HAP-1 (cell line): ENCODE measurements around the gene GTF3C4.

ENCODE experiments used
- DNase-seq, 2 experiments: peaks; one replicate each; pipeline ENCODE4 v3.0.0-alpha.2; 2016 to 2020; ENCODE audit warnings: low spot score in 2 of 2
- H3K27me3 ChIP-seq: fragments of 250-450 bp; sonication (Bioruptor Pico); 2 replicates; pipeline ENCODE4 v1.5.1; 2020; ENCODE audit warnings: low read depth, mild to moderate bottlenecking, moderate library complexity
- H3K36me3 ChIP-seq: fragments of 250-450 bp; sonication (Bioruptor Pico); replicated peaks from 2 replicates; pipeline ENCODE4 v1.5.1; 2020; ENCODE audit warnings: mild to moderate bottlenecking
- H3K4me1 ChIP-seq: fragments of 250-450 bp; sonication (Bioruptor Pico); 2 replicates; pipeline ENCODE4 v1.5.1; 2020; ENCODE audit warnings: mild to moderate bottlenecking
- H3K4me3 ChIP-seq: fragments of 250-450 bp; sonication (Bioruptor Pico); 2 replicates; pipeline ENCODE4 v1.5.1; 2020; ENCODE audit warnings: mild to moderate bottlenecking, moderate library complexity
- H3K9me3 ChIP-seq: fragments of 250-450 bp; sonication (Bioruptor Pico); 2 replicates; pipeline ENCODE4 v1.5.1; 2020; ENCODE audit warnings: mild to moderate bottlenecking, moderate library complexity
- in situ Hi-C: fragments of 300-500 bp; cut with MboI; formaldehyde crosslinking; loops from 3 replicates; pipeline ENCODE4 v1.14.3; 2020; ENCODE audit warnings: low sequenced_read_pairs, inconsistent platforms, mixed read lengths

GTF3C4 gene

DNA sequence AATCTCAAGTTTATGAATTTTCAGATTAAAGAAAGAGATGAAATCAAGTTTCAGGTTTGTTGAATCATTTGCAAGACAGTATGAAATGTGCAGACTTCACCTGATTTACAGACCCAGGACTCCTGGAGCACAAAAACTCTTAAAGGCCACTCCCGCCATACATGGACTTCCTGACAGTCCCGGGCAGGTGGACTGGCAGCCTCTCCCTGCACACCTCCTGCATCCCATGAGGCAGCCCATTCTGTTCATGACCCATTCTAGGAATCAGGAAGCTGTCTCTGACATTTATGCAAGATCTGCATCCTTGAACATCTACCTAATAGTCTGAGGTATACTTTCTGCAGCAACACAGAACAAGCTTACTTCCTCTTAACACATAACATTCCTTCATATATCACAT lies 6.4 kb upstream of the GTF3C4 start:
- Histone ChIP-seq H3K9me3 (no peaks in the 10 kb centered on the region), H3K27me3 (no peaks in the 10 kb centered on the region), H3K36me3 (peaks cover 42% of the 10 kb centered on the region), H3K4me3 (no peak overlapping the region), H3K4me1 (peaks cover 18% of the 10 kb centered on the region)
- no peak for DNase-seq
- in situ Hi-C loops = no loop called here

GRCh38 chr9:132669319-132669697 lies 956 bp upstream of the GTF3C4 start:
- Histone ChIP-seq H3K9me3 (no peaks in the 10 kb centered on the region), H3K4me1 (peaks cover 19% of the 10 kb centered on the region), H3K27me3 (no peaks in the 10 kb centered on the region), H3K4me3 (peak overlapping the region; percentile 68), H3K36me3 (peaks cover 28% of the 10 kb centered on the region)
- in situ Hi-C loops = no loop called here
- peak; percentile 75 to 84 for DNase-seq

- no peaks in the 10 kb centered on the region for H3K9me3 ChIP-seq
- H3K4me1 ChIP-seq = peaks cover 19% of the 10 kb centered on the region
- peaks cover 29% of the 10 kb centered on the region for H3K36me3 ChIP-seq
- in situ Hi-C loops = no loop called here
- H3K27me3 ChIP-seq = no peaks in the 10 kb centered on the region
- peak within 1 kb of the TSS; percentile 68 for H3K4me3 ChIP-seq
- DNase-seq = peak; percentile 47 to 87
Observed at GRCh38 chr9:132669698-132670456, 387 bp upstream of the GTF3C4 start, which contains the start of gene DDX31. TSS of gene DDX31 (minus strand) at chr9:132669983. CDS start at chr9:132669934, 49 bp downstream.

- Histone ChIP-seq H3K4me3 (peak overlapping the region; percentile 68), H3K9me3 (no peaks in the 10 kb centered on the region), H3K4me1 (peaks cover 15% of the 10 kb centered on the region), H3K27me3 (no peaks in the 10 kb centered on the region), H3K36me3 (peaks cover 31% of the 10 kb centered on the region)
- in situ Hi-C loops = no loop called here
- no peak for DNase-seq
Observed at GRCh38 chr9:132671620-132672412, 1.6 kb downstream of the GTF3C4 start.

DNA sequence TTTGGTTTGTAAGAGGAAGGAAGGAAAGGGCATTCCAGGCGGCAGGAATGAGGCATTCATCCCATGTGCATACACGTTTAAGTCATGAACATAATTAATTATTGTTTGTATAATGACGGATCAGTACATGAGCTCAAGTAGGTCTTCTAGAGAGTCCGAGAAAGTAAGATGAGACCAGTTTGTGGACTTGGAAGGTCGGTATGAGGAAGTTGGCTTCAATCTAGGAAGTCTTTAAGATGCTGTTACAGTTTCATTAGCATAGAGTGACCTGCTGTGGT lies 2.1 kb downstream of the GTF3C4 start:
- Histone ChIP-seq H3K4me1 (peaks cover 13% of the 10 kb centered on the region), H3K4me3 (no peak overlapping the region), H3K27me3 (no peaks in the 10 kb centered on the region), H3K9me3 (no peaks in the 10 kb centered on the region), H3K36me3 (peaks cover 31% of the 10 kb centered on the region)
- no peak for DNase-seq
- in situ Hi-C loops = no loop called here

DNA sequence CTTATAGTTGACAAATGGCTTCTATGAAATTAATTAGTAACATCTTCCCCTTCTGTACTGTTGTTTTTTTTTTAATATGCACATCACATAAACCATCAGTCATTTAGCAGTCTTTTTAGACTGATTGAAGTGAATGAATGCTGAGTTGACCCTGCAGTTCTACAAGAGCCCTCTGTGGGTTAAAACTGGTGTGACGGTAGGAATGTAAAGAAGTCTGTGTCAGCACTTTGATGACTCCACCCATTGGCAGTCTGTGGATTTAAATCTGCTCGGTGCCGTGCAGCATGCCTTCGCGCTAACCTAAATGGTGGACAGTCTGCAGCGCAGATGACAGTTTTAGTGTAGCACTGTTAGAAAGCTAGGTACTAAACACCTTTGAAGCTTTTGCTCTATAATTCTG lies 3.1 kb downstream of the GTF3C4 start:
- DNase-seq = peak in 1 of 2 experiments; percentile 22
- in situ Hi-C loops = no loop called here
- peaks cover 34% of the 10 kb centered on the region for H3K36me3 ChIP-seq
- no peak overlapping the region for H3K4me3 ChIP-seq
- H3K4me1 ChIP-seq = peaks cover 3% of the 10 kb centered on the region; the same call in 1 of the 2 replicates
- H3K27me3 ChIP-seq = no peaks in the 10 kb centered on the region
- H3K9me3 ChIP-seq = no peaks in the 10 kb centered on the region

DNA sequence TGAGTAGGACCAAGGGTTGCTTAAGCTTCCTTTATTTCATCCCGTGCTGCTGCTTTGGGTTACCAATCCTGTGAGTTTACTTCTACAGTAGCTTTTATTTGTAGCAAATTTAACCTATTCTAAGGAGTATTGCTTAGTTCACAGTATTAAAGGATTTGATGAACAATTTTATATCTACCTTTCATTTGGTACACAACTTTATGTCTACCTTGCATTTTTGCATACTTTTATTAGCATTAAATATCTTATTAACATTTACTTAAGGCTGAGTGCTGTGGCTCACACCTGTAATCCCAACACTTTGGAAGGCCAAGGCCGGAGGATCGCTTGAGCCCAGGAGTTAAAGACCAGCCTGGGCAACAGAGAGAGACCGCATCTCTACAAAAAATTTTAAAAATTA lies 4.2 kb downstream of the GTF3C4 start:
- no peak for DNase-seq
- Histone ChIP-seq H3K9me3 (no peaks in the 10 kb centered on the region), H3K4me3 (no peak overlapping the region), H3K27me3 (no peaks in the 10 kb centered on the region), H3K4me1 (peaks cover 3% of the 10 kb centered on the region; the same call in 1 of the 2 replicates), H3K36me3 (peaks cover 46% of the 10 kb centered on the region)
- in situ Hi-C loops = no loop called here

DNA sequence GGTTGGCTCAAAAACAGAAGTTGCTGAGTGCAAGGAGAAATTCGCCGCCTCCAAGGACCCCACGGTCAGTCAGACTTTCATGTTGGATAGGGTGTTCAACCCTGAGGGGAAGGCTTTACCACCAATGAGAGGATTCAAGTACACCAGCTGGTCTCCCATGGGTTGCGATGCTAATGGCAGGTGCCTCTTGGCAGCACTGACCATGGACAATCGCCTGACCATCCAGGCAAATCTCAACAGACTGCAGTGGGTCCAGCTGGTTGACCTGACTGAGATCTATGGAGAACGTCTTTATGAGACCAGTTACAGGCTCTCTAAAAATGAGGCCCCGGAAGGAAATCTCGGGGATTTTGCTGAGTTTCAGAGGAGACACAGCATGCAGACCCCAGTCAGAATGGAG lies 7.7 kb downstream of the GTF3C4 start:
- Histone ChIP-seq H3K4me3 (no peak overlapping the region), H3K36me3 (peaks cover 61% of the 10 kb centered on the region), H3K4me1 (no peaks in the 10 kb centered on the region; the same call in 1 of the 2 replicates), H3K27me3 (no peaks in the 10 kb centered on the region), H3K9me3 (no peaks in the 10 kb centered on the region)
- DNase-seq = no peak
- in situ Hi-C loops = no loop called here

GRCh38 chr9:132679946-132680625 lies 9.8 kb downstream of the GTF3C4 start:
- no peaks in the 10 kb centered on the region for H3K27me3 ChIP-seq
- no peaks in the 10 kb centered on the region for H3K9me3 ChIP-seq
- no peak overlapping the region for H3K4me3 ChIP-seq
- H3K36me3 ChIP-seq = peaks cover 65% of the 10 kb centered on the region
- in situ Hi-C loops = no loop called here
- DNase-seq = no peak
- no peaks in the 10 kb centered on the region for H3K4me1 ChIP-seq

DNA sequence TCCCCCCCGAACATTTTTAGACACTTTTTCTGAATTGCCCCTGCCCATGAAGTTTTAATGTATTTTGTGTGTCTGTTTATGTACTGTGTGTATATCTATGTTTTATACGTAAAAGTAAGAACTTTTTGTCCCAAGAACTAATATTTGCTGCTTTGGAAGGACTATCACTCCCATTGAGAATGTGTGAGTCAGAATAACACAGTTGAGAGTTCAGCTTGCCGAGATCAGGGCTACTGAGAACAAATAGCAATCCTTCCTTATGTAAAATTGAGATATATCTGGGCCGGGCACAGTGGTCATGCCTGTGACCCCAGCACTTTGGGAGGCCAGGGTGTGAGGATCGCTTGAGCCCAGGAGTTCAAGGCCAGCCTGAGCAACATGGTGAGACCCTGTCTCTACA lies 11.3 kb downstream of the GTF3C4 start:
- peaks cover 73% of the 10 kb centered on the region for H3K36me3 ChIP-seq
- H3K27me3 ChIP-seq = no peaks in the 10 kb centered on the region
- no peaks in the 10 kb centered on the region for H3K9me3 ChIP-seq
- in situ Hi-C loops = no loop called here
- H3K4me1 ChIP-seq = no peaks in the 10 kb centered on the region
- no peak overlapping the region for H3K4me3 ChIP-seq
- no peak for DNase-seq

DNA sequence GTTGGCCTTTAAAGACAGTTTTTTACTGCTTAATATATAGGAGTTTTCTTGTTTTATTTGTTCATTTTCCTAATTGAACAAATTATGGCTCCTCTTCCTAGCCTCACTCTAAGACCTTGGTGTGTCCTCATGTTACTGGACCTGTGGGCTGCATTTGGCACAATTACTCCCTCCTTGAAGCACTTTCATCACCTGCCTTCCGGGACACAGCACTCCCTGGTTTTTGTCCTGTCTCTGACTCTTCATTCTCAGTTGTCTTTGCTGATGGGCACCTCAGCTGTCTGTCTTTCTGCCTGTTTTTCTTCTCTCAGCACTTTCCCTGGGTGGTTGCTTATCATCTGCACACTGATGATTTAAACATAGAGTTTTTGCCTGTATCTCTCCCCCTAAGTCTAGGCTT lies 13.6 kb downstream of the GTF3C4 start:
- Histone ChIP-seq H3K27me3 (no peaks in the 10 kb centered on the region), H3K4me3 (no peak overlapping the region), H3K9me3 (no peaks in the 10 kb centered on the region), H3K36me3 (peaks cover 82% of the 10 kb centered on the region), H3K4me1 (no peaks in the 10 kb centered on the region)
- DNase-seq = no peak
- in situ Hi-C loops = no loop called here

DNA sequence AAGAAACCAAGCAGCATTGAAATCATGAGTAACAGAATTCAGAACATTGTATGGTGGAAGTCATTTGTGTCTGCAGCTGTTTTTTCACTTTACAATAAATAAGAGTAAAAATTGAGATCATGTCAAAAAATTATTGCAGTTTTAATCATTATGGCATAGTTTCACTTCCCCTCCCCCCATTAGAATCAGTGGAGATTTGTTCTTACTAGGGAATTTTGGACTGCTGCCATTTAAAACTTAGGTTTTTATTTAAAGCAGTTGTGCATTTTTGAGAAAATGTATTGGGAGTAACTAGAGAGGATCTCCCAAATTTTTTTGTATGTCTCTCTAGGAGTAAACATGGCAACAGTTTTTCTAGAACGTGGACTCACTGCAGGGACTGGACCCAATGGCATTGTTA lies 20.4 kb downstream of the GTF3C4 start:
- H3K4me1 ChIP-seq = no peaks in the 10 kb centered on the region
- no peaks in the 10 kb centered on the region for H3K27me3 ChIP-seq
- peaks cover 58% of the 10 kb centered on the region for H3K36me3 ChIP-seq
- in situ Hi-C loops = no loop called here
- no peaks in the 10 kb centered on the region for H3K9me3 ChIP-seq
- H3K4me3 ChIP-seq = no peak overlapping the region
- DNase-seq = no peak

GRCh38 chr9:132694144-132694543 lies 23.9 kb downstream of the GTF3C4 start:
- in situ Hi-C loops = no loop called here
- Histone ChIP-seq H3K27me3 (no peaks in the 10 kb centered on the region), H3K9me3 (no peaks in the 10 kb centered on the region; the same call in 1 of the 2 replicates), H3K36me3 (peaks cover 26% of the 10 kb centered on the region), H3K4me3 (no peak overlapping the region), H3K4me1 (no peaks in the 10 kb centered on the region)
- DNase-seq = no peak

DNA sequence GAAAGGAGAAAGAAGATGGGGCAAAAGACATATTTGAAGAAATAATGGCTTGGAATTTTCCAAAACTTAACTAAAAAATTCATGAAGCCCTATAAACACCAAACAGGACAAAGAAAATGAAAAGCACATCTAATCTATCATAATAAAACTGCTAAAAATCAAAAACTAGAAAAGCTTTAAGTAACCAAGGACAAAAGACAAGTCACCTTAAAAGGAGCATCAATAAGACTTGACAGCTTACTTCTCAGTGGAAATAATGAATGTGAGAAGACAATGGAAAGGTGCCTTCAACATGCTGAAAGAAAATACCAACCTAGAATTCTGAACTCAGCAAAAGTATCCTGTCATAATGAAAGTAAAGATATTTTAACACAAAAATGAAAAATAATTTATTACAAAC lies 27.0 kb downstream of the GTF3C4 start:
- in situ Hi-C loops = no loop called here
- Histone ChIP-seq H3K36me3 (peaks cover 4% of the 10 kb centered on the region; the same call in 1 of the 2 replicates), H3K9me3 (peaks cover 3% of the 10 kb centered on the region), H3K27me3 (no peaks in the 10 kb centered on the region), H3K4me1 (no peaks in the 10 kb centered on the region), H3K4me3 (no peak overlapping the region)
- DNase-seq = no peak
